ENCODE results near the gene RRBP1.

RRBP1 gene

DNA sequence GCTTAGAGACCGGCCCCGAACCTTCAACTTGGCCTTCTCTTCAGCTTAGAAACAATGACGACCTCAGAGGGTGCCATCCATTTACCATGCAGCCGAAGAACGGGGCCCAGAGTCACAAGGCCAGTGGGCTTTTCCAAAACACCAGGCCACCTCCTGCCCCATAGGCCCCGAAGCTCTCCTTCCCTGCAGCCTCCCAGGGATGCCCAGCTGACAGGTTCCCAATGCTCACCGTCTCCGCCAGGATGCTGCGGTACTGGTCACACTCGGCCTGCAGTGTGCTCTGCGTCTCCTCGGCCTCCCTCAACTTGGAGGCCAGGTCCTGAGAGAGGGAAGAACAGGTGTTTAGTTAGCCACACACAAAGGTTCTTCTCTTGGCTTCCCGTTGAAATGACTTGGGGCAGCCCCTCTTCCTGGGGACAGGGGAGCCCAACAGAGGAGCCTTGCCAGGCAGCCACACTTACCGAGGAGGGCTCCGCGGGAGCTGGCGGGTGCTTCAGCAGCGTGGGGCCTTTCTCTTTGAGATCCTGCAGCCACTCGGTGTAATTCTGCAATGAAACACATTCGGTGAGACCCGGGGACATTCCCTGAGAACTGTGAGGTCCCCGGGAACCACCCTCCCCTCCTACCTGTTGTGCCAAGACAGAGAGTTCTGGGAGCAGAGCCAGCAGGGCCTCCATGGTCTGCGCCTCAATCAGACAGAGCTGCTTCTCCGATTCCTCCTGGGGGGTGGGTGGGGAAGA is 60.6 kb downstream of the RRBP1 start:
- no peak for DNase-seq (ENCODE audit: low spot score)

DNA sequence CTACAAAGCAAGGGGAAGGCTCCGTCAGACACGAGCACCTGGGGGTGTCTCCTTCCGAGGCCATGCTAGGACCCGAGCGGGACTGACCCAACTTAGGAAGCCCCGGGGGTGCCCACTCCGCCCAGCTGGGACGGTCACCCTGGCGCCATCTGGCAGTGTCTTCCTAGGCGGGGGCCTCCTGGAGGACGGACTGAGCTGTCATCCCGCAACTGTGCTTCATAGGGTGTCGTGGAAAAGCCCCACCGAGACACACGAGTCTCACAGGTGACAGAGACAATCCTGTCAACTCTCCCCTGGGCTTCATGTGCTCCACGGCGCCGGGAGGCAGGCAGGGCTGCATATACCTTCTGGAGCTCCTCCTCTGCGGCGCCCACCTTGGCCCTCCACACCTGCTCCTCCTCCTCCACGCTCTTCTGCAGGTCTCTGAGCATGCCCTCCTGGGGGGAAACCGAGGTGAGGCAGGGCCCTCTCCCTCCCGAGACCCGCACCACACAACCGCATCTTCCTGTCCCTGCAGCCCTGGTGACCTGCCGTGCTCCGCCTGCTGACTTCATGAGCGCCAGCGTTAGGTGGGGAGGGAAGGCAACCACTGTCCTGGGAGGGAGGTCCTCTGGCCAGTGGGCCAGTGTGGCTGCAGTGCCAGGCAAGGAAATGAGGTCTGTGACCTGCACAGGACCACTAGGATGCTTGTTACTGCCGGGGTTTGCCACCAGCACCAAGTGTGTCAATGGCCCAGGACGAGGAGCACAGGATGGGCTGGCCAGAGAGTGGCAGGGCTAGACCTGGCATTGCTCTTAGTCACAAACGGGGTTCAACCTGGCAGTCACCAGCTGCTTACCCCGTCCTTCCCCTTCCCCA is 61.4 kb downstream of the RRBP1 start:
- DNase-seq (ENCODE audit: low spot score), result no peak

DNA sequence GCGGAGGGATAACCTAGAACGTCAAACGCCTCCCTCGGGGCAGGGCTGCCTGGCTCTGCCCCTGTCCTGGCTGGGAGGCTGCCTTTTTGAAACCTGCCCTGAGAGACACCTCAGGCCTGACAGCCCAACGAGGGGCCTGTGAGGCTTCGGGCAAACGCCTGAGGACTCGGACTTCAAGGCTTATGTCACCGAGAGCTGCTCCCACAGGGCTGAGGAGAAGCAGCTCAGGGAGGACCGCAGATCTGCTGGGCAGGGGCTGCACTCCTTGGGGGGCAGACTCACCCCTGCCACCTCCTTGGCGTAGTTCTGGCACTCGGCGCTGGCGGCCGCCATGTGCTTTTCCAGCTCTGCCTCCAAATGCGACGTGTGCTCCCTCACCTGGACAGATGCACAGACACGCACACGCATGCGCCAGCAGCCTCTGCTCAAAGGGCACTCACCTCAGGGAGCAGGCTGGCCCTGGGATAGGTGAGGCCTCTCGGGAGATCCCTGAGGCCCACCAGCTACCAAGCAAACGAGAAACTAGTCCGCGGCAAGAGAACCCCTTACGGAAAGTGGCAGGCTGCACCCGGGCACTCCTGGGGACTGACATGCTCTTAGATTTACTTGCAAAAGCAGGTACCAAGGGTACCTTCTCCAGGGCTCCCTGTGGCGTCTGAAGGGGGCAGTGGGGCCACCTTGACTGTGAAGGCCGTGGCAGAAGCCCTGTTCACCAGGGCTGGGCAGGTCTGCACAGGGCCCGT is 62.5 kb downstream of the RRBP1 start:
- no peak for DNase-seq (ENCODE audit: low spot score)

GRCh38 chr20:17618673-17619013 is 63.4 kb downstream of the RRBP1 start:
- no peak for DNase-seq (ENCODE audit: low spot score)

DNA sequence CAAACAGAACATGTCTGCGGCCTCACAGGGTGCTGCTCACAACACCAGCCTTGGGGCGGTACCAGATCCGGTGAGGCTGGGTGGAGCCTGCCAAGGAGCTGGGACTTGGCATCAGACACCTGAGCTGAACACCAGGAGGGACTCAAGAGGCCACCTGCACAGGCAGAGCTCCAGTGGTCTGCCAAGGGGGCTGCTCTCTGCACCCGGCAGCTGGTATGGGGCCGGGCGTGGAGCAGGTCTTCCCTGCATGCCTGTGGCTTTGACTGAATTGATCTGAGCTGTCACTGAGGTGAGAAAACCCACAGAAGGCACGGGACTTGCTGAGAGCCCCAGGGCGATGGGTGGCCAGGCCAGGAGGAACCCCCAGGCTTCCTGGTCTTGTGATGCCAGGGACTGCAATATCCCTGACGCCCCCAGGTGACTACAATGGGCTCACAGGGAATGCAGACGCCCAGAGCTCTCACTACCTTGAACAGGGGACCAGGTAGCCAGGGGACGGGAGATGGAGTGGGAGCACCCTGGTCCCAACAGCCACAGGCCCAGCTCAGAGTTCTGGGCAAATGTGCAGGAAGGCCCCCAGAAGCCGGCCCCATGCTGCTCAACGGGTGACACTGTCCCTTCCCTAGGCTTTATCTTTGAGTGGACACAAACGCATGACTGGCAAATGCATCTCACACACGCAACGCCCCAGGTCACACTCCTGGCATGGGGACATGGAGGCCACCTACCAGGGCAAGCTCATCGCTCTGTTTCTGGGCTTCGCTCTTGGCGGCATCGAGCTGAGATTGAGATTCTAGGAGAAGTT is 64.0 kb downstream of the RRBP1 start:
- DNase-seq (ENCODE audit: low spot score), result no peak

- DNase-seq (ENCODE audit: low spot score), result no peak
Measured at GRCh38 chr20:17617212-17617867, 64.7 kb downstream of the RRBP1 start.

DNA sequence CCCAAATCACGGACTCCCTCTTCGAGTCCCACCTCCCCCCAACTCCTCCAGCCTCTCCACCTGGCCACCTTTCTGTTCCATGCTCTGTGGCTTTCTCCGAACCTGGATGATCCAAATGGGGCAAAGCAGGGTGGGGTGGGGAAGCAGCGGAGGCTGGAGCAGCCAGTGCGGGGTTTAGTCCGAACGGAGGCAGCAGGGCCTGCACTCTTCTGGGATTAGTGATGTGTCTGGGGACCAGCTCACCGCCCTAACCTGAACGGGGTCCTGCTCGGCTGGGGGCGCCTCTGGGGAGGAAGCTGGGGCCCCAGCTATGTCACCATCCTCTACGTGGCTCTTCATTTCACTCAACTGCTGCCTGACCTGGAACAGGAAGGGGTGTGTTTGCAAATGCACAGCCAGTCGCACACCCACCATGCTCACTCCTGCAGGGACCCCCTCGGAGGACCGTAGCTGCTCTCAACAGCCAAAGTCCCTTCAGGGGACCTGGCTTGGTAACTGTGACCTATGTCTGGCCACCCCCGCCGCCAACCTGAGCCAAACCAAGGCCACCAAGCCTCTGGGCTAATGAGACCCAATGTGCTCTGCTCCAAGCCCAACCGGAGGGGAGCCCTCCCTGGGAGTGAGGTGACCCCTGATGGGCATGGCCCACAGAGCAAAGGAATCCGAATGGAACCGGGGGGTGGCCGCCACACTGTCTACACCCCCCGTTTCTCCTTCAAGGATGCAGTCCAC is 65.4 kb downstream of the RRBP1 start:
- no peak for DNase-seq (ENCODE audit: low spot score)

DNA sequence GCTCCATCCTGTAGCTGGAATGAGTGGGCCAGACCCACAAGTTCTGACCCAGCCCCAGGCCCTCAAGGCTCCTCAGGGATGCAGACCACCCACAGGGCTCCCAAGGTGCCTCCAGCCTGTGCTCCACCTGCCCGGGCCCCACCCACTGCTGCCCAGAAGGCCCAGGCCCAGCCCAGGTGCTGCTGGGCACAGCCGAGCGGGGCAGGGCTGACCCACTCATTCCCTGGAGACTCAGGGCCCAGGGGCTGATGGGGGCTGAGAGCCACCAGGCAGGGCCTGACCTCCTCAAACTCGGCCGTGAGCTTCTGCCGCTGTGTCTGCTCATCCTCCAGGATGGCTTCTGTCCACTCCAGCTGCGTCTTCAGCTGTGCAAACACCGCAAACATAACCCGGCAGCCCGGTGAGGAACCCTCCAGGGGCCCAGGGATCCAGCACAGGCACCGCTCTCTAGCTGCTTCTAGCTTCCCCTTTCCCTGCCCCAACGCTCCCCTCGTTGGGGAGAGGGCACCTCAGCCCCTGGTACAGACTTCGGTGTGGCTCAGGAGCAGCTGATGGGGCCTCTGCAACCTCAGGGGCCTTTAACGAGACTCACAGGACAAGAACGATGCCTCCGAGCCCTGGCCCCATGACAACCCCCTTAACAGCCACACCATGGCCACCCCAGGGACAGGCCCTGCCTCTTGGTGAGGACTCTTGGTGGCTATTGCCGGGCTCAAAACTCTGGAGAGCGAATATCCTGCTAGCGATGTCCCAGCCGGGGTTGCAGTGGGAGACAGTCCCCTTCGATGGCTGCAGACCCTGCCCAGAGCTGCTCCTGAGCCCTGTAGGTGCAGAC is 66.2 kb downstream of the RRBP1 start:
- no peak for DNase-seq (ENCODE audit: low spot score)

DNA sequence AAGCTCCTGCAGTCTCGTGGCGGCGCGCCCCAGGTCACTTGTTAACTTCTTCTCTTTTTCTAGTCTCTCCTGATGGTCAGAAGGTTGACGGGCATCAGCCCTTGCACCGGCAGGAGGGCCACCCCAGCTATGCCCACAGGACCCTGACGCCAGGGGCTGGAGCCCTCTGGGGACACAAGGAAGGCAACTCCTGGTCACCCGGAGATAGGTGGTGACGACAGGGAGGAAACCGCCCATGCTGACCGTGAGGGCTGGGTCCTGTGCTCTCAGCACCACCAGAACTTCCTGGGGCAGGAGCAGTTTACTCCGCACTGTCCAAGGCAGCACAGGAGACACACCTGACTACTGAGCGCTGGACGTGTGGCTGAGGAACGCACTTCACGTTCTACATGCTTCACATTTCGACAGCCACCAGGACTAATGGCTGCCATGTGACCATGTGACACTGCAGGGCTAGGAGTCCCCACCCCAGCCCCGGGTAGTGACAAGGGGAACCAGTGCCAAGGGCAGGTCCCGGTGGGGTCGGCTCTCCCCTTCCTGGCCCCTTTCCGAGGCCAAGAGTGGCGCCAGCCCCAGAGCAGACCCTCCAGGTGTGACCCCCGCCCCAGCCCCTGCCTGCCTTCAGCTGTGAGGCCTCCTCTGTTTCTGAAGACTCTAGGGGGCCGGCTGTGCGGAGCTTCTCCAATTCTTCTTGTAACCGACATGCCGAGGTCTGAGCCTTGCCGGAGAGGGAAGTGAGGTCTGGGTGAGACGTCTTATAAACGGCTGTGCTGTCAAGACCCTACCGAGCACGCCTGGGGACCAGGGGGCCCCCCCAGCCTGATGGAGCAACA is 67.0 kb downstream of the RRBP1 start:
- DNase-seq (ENCODE audit: low spot score), result no peak

DNA sequence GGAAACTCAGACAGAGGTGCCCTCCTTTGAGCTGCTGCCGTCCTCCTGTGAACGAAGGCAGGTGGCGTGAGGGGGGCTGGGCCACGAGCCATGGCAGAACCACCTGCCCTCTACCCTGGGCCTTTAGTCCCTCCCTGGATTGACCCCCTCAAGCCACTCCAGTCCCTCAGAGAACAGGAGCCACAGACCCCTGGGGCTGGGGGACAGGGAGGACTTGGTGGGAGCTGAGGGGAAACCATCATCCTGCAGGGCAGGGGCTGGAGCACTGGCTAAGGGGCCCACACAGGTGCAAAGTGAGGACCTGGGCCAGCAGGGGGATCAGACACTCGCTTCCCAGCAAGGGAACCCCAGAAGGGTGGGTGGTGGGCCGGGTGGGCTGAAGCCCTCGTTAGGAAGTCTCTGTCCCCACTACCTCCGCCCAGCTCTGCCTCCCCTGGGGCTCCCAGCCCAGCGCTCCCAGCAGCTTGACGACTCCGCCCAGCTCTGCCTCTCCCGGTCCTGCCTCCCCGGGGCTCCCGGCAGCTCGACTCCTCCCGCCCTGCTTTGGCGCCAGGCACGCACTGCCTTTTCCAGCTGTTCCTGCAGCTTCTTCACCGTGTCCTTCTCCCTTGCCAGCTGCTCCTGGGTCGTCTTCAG is 67.7 kb downstream of the RRBP1 start:
- DNase-seq (ENCODE audit: low spot score), result no peak

DNA sequence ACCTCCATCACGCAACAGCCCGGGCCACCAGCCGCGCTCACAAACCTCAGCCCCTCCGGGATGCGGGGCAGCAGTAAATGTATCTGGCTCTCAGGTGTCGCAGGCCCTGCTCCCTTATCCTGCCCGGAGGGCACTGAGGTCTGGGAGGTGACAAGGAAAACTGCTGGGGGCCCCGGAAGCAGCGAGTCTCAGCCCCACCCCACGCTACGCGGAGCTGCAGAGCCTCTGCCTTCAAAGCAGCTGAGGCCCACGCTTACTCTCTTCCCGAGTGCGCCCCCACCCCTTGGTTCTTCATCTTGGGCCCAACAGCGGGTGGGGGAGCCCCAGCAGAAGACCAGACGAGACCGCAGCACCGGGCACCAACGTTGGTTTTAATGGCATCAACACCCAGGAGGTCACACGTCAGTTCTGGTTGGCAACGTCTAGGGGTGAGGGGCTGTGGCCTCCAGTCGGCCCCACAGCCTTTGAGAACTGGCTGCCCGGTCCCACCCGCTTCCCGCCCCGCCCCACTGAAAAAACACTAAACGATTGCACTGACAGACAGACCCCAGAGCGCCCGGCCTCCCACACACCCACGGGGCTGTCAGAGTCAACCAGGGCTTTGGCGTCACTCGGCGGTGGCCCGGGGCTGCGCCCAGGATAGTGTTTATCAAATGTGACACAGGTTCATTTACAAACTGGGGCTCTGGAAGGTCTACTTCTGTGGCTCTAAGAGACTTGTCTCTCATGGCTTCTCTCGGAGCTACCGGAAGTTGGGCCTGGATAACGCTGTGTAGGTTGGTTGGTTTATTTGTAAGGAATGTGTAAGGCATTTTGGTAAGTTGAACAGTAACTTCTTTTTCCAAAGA is 68.5 kb downstream of the RRBP1 start:
- DNase-seq (ENCODE audit: low spot score), result no peak

DNA sequence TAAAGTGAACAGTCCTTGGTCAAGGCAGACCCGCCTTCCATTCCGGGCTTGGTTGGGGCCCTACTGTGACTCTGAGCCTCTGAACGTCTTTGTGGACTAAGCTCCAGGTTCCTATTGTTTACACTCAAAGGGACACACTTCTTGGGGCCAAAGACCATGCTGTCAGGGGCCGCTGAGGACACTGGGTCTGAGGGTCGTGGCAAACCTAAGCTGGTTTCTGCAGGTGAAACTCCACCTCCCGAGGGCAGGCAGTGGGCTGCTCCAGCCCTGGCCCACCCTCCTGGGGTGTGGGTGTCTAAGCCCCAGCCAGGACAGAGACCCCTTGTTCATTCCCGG is 69.1 kb downstream of the RRBP1 start:
- no peak for DNase-seq (ENCODE audit: low spot score)

GRCh38 chr20:17612287-17612991 is 69.6 kb downstream of the RRBP1 start:
- no peak for DNase-seq (ENCODE audit: low spot score)

GRCh38 chr20:17611540-17612286 is 70.3 kb downstream of the RRBP1 start:
- no peak for DNase-seq (ENCODE audit: low spot score)

DNA sequence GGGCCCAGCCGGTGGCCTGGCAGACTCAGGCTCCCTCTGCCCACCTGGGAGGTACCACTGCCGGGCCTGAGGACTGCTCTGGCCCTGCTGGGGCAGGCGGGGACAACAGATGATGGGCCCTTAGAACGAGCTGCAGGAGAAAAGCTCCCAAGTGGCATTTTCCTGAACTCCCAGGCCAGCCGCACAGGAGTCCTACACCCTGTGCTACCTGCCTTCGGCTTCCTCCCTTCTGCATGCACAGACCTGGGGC is 70.8 kb downstream of the RRBP1 start:
- DNase-seq (ENCODE audit: low spot score), result no peak

DNA sequence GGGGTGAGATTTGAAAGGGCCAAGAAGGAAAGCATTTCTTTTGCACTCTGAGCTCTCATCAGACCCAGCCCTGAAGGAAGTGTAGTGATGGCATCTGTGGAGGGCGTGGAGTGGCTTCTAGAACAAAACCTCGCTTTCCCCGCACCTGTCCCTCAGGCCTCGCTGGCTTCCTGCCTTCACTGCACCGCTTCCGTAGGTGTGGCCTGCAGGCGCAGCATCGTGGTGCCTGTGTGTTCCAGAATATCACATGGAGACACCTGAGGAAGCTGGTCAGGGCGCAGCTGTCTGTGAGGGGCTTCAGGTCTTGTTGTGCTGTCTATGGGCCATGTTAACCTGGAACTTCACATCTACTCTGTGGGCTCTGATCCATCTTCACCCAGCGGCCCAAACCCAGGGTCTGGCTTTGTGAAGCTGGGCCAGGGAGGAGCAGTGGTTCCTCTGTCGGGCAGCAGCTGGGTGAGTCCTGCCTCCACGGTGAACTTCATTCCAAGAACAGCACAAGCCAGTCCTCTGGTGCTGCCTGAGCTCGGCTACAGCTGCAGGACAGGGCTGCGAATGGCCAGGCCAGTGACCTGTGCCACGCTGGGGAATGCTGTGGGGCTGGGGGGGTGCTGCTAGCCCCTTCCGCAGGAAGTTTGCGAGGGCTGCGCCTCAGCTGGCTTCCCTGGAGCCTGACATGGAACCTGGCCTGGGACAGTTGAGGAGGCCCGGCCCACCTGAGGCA is 71.3 kb downstream of the RRBP1 start:
- DNase-seq (ENCODE audit: low spot score), result no peak

Measured in putamen (tissue), 1 donor.